OCI-LY1 (cell line): Measurements from ENCODE around the gene DNAAF8.

Source experiments
- H2AFZ ChIP-seq: fragments of 200-600 bp; sonication (generic), shearing (Covaris generic); 2 replicates; pipeline ENCODE4 v1.6.0; 2014; ENCODE audit warnings: antibody characterized with exemption, mild to moderate bottlenecking, low read length
- H3F3A ChIP-seq: fragments of 200-600 bp; sonication (generic), shearing (Covaris generic); 2 replicates; pipeline ENCODE4 v1.6.0; 2014; ENCODE audit warnings: mild to moderate bottlenecking, antibody characterized with exemption, low read length, moderate library complexity; ENCODE audit not compliant: insufficient read depth
- H3K27ac ChIP-seq: fragments of 200-600 bp; sonication (generic); 2 replicates; pipeline ENCODE4 v1.5.1; 2014; ENCODE audit warnings: low read length, mixed run types, mild to moderate bottlenecking, low read depth; ENCODE audit not compliant: poor library complexity, severe bottlenecking
- H3K27me3 ChIP-seq: fragments of 200-600 bp; sonication (generic); 2 replicates; pipeline ENCODE4 v1.6.0; 2014; ENCODE audit warnings: antibody characterized with exemption, mild to moderate bottlenecking, low read length, moderate library complexity; ENCODE audit not compliant: insufficient read depth
- H3K36me3 ChIP-seq: fragments of 200-600 bp; sonication (generic); 2 replicates; pipeline ENCODE4 v1.6.1; 2014; ENCODE audit warnings: mild to moderate bottlenecking, antibody characterized with exemption, low read length, moderate library complexity, mixed read lengths; ENCODE audit not compliant: insufficient read depth
- H3K4me1 ChIP-seq: fragments of 200-600 bp; sonication (generic); 2 replicates; pipeline ENCODE4 v1.5.1; 2014; ENCODE audit warnings: mild to moderate bottlenecking, low read length, moderate library complexity; ENCODE audit not compliant: insufficient read depth, severe bottlenecking
- H3K4me2 ChIP-seq: fragments of 200-600 bp; sonication (generic), shearing (Covaris generic); 2 replicates; pipeline ENCODE4 v1.6.1; 2014; ENCODE audit warnings: low read length
- H3K4me3 ChIP-seq: fragments of 200-600 bp; sonication (generic); 2 replicates; pipeline ENCODE4 v1.5.1; 2014; ENCODE audit warnings: low read length, low read depth, mild to moderate bottlenecking, mixed read lengths; ENCODE audit not compliant: poor library complexity, severe bottlenecking
- H3K79me2 ChIP-seq: fragments of 200-600 bp; shearing (Covaris generic); 2 replicates; pipeline ENCODE4 v1.6.1; 2016; ENCODE audit warnings: mixed run types, low read length, mixed read lengths; ENCODE audit not compliant: insufficient read depth
- H3K9ac ChIP-seq: fragments of 200-600 bp; sonication (generic), shearing (Covaris generic); 2 replicates; pipeline ENCODE4 v1.6.1; 2014; ENCODE audit warnings: mild to moderate bottlenecking, low read length, mixed read lengths
- H3K9me2 ChIP-seq: fragments of 200-600 bp; sonication (generic), shearing (Covaris generic); 2 replicates; pipeline ENCODE4 v1.6.1; 2014; ENCODE audit warnings: low read depth, mild to moderate bottlenecking, low read length, mixed read lengths
- H3K9me3 ChIP-seq: fragments of 200-600 bp; shearing (Covaris generic); 2 replicates; pipeline ENCODE4 v1.6.1; 2014; ENCODE audit warnings: low read length, mixed read lengths
- H4K20me1 ChIP-seq: fragments of 200-600 bp; sonication (generic), shearing (Covaris generic); 2 replicates; pipeline ENCODE4 v1.6.0; 2016; ENCODE audit warnings: mild to moderate bottlenecking, low read length; ENCODE audit not compliant: insufficient read depth
- EZH2 ChIP-seq: fragments of 200-600 bp; sonication (generic), shearing (Covaris generic); IDR thresholded peaks from 2 replicates; pipeline ENCODE4 v1.8.0; 2017; ENCODE audit warnings: borderline replicate concordance, mixed run types, mild to moderate bottlenecking, antibody characterized with exemption, low read length, moderate library complexity, mixed read lengths
- TF ChIP-seq, protein P1 (sequence below): fragments of 200-600 bp; sonication (generic), shearing (Covaris generic); IDR thresholded peaks from 2 replicates; pipeline ENCODE4 v1.5.1; 2017; ENCODE audit warnings: mild to moderate bottlenecking, antibody characterized with exemption, low read length, moderate library complexity, mixed read lengths

DNAAF8 gene

DNA sequence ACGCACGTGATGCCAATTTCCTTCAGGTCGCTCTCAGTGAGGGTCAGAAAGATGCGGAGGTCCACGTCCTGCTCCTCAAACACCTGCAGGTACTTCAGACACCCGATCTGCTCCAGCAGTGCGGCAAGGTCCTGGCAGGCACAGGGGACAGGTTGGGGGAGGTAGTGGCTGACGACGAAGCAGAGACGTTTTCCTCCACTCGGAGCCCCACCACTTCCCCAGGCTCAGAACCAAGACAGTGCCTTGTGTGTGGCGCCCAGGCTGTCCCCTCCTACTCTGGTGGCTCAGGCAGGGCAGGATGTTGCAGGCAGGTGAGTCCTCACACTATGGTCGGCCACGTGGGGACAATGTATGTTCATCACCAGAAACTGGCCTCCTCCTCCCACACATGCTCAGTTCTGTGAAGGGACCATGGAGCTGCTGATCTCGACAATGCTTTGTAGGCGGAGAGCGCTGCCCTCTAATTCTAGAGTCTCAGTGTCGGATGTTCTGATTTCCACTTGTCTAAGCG, 35.2 kb upstream of the DNAAF8 start:
- no peaks in the 10 kb centered on the region for H3F3A ChIP-seq
- H3K4me3 ChIP-seq, result no peak overlapping the region
- no peak overlapping the region for H3K27ac ChIP-seq
- no peaks in the 10 kb centered on the region for H3K9me3 ChIP-seq
- H3K27me3 ChIP-seq, result no peaks in the 10 kb centered on the region
- no peak overlapping the region for H3K9ac ChIP-seq
- H3K79me2 ChIP-seq, result no peaks in the 10 kb centered on the region
- H3K36me3 ChIP-seq, result peaks cover 66% of the 10 kb centered on the region; the same call in 1 of the 2 replicates
- no peaks in the 10 kb centered on the region for H3K9me2 ChIP-seq
- no peak overlapping the region for H2AFZ ChIP-seq
- no peak overlapping the region for H3K4me2 ChIP-seq
- no peaks in the 10 kb centered on the region for H4K20me1 ChIP-seq
- H3K4me1 ChIP-seq, result peaks cover 15% of the 10 kb centered on the region
- TF ChIP-seq EZH2, result no peak
- TF ChIP-seq, protein P1, sequence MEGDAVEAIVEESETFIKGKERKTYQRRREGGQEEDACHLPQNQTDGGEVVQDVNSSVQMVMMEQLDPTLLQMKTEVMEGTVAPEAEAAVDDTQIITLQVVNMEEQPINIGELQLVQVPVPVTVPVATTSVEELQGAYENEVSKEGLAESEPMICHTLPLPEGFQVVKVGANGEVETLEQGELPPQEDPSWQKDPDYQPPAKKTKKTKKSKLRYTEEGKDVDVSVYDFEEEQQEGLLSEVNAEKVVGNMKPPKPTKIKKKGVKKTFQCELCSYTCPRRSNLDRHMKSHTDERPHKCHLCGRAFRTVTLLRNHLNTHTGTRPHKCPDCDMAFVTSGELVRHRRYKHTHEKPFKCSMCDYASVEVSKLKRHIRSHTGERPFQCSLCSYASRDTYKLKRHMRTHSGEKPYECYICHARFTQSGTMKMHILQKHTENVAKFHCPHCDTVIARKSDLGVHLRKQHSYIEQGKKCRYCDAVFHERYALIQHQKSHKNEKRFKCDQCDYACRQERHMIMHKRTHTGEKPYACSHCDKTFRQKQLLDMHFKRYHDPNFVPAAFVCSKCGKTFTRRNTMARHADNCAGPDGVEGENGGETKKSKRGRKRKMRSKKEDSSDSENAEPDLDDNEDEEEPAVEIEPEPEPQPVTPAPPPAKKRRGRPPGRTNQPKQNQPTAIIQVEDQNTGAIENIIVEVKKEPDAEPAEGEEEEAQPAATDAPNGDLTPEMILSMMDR, result no peak

DNA sequence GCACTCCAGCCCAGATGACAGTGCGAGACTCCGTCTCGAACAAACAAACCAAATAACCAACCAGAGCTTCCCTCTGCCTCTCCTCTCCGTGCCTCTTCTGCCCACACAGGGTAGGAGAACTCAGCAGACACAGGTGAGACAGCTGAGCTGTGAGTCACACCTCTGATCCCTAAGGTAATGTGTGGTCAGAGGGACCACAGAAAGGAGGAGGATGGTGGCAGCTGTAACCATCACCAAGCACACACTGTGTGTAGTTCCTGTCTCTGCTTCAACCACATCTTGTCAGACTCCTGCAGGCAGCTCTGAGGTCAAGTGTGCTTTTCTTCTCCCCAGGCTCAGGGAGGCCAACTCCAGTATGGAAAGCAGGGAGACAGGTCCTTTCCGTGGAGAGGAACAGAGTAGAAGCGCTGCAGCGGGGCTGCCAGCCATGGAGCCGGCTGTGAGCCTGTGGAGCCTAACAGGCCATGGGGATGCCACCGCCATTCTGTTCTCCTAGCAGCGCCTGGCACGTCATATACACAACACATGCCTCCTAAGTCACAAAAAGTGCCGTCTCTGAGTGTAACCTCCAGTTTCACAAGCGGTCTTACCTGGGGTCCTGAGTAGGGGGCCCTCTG, 33.8 kb upstream of the DNAAF8 start:
- Histone ChIP-seq H3K4me2 (no peak overlapping the region), H2AFZ (no peak overlapping the region), H3K4me1 (peaks cover 3% of the 10 kb centered on the region), H3K9me2 (no peaks in the 10 kb centered on the region), H3F3A (no peaks in the 10 kb centered on the region), H3K27me3 (no peaks in the 10 kb centered on the region), H3K4me3 (no peak overlapping the region), H3K36me3 (peaks cover 65% of the 10 kb centered on the region; the same call in 1 of the 2 replicates), H3K79me2 (no peaks in the 10 kb centered on the region), H3K9me3 (no peaks in the 10 kb centered on the region), H4K20me1 (no peaks in the 10 kb centered on the region), H3K9ac (no peak overlapping the region), H3K27ac (no peak overlapping the region)
- TF ChIP-seq, protein P1, result no peak
- no peak for TF ChIP-seq EZH2

DNA sequence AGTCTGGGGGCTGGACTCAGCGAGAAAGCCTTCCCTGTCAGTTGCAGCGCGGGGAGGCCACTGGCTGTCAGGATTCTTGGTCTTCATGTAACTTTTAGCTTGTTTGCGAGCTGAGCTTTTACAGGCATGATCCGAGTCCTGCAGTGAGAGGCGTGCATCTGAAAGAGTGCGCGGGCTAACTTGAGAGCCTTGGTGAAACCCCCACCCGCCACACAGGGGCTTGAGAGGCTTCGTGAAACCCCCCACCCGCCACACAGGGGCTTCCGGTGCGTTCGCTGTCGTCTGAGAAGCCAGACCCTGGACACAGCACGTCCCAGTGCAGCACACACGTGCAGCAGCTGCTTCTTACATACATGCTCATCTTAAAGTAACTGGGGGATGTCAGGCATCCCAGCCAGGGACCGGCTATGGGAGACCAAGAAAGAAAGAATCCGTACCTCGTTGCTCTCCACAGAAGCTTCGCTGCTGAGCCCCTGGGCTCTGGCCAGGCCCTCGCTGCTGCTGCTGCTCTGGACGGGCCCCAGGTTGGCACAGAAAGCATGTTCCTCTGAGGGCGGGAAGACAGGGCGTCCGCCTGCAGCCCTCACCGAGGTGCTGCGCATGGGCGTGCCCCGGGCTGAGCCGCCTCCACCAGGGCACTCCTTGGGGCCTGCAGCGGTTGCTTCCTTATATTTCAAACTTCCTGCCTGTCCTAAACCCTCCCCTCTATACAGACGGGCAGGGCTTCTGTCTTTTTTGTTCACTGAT, 33.2 kb upstream of the DNAAF8 start:
- peaks cover 3% of the 10 kb centered on the region for H3K4me1 ChIP-seq
- no peak overlapping the region for H2AFZ ChIP-seq
- no peak overlapping the region for H3K9ac ChIP-seq
- no peaks in the 10 kb centered on the region for H3K9me3 ChIP-seq
- no peaks in the 10 kb centered on the region for H3K27me3 ChIP-seq
- TF ChIP-seq EZH2, result no peak
- TF ChIP-seq, protein P1, result no peak
- H4K20me1 ChIP-seq, result no peaks in the 10 kb centered on the region
- no peaks in the 10 kb centered on the region for H3K9me2 ChIP-seq
- H3F3A ChIP-seq, result no peaks in the 10 kb centered on the region
- H3K79me2 ChIP-seq, result no peaks in the 10 kb centered on the region
- H3K4me2 ChIP-seq, result no peak overlapping the region
- H3K4me3 ChIP-seq, result no peak overlapping the region
- H3K27ac ChIP-seq, result no peak overlapping the region
- H3K36me3 ChIP-seq, result peaks cover 58% of the 10 kb centered on the region; the same call in 1 of the 2 replicates
